Measurements from ENCODE around the gene SLC7A5. TPM values are rescaled to one million over a fixed set of nuclear protein-coding genes. Genes with fewer than 3 reads are reported as not detected.
"Not testable (repeated sequence)": the region's sequence is repeated elsewhere in the genome, so short reads cannot be mapped to it uniquely, and the experiment has no call there.

Gene SLC7A5
- total and polyA plus RNA-seq, 2 of the 13 experiments (the other 11 are each of a cell fraction or from before 2014, with no cell fraction given): 79.6 to 155 TPM

- TF ChIP-seq STAG1 (CRISPR knock-in tag; IDR thresholded peaks at IDR 0.05) (peak; percentile 27), PATZ1 (CRISPR knock-in tag; IDR thresholded peaks at IDR 0.05) (peak; percentile 66; the same call in 1 of the 2 replicates), MAZ (CRISPR knock-in tag; IDR thresholded peaks at IDR 0.05; ENCODE audit: low read depth) (peak; percentile 11; the same call in 1 of the 2 replicates), TSC22D2 (CRISPR knock-in tag; IDR thresholded peaks at IDR 0.05; ENCODE audit: borderline replicate concordance) (0 out of 2 replicates have a peak, but pooled peaks have one; percentile 16), ZKSCAN8 (CRISPR knock-in tag; IDR thresholded peaks at IDR 0.05; ENCODE audit: borderline replicate concordance) (peak; percentile 52; the same call in 1 of the 2 replicates), BCL6 (CRISPR knock-in tag; IDR thresholded peaks at IDR 0.05) (peak; percentile 69), ZNF691 (CRISPR knock-in tag; IDR thresholded peaks at IDR 0.05; ENCODE audit: borderline replicate concordance, low read depth) (peak; percentile 80; the same call in 1 of the 2 replicates), KLF12 (CRISPR knock-in tag; IDR thresholded peaks at IDR 0.05; ENCODE audit: borderline replicate concordance) (peak; percentile 79; the same call in 1 of the 2 replicates), ADNP (CRISPR knock-in tag; IDR thresholded peaks at IDR 0.05) (peak; percentile 68), MEF2D (CRISPR knock-in tag; IDR thresholded peaks at IDR 0.05) (peak; percentile 12; the same call in 1 of the 2 replicates), ZMYM3 (CRISPR knock-in tag; IDR thresholded peaks at IDR 0.05) (peak; percentile 95; the same call in 1 of the 2 replicates), ZBED4 (CRISPR knock-in tag; IDR thresholded peaks at IDR 0.05; ENCODE audit: borderline replicate concordance) (0 out of 2 replicates have a peak, but pooled peaks have one; percentile 19), ESRRA (CRISPR knock-in tag; IDR thresholded peaks at IDR 0.05; ENCODE audit: low read depth) (peak; percentile 72; the same call in 1 of the 2 replicates), ZNF749 (CRISPR knock-in tag; IDR thresholded peaks at IDR 0.05; ENCODE audit: borderline replicate concordance) (peak; percentile 69; the same call in 1 of the 2 replicates), E2F2 (CRISPR knock-in tag; IDR thresholded peaks at IDR 0.05; ENCODE audit: borderline replicate concordance) (0 out of 2 replicates have a peak, but pooled peaks have one; percentile 49)
- TF ChIP-seq MAZ (IDR thresholded peaks at IDR 0.05; ENCODE audit: borderline replicate concordance, low read depth, low read length): not testable (repeated sequence)
Observed at GRCh38 chr16:87858151-87858993, 10.9 kb downstream of the SLC7A5 start (continued).
